HepG2 (cell line): ENCODE measurements around the gene CYP2S1. TPM values are rescaled to one million over a fixed set of nuclear protein-coding genes. Genes with fewer than 3 reads are reported as not detected.

Experiments used
- ATAC-seq: fragments of 200-7000 bp; cut with Tn5 transposase; 3 replicates; pipeline ENCODE4 v1.9.1; 2020; ENCODE audit warnings: mild to moderate bottlenecking, moderate library complexity
- BruUV-seq: library from RNA; stranded (reverse); fragments of 400-500 nt; replicated peaks from 2 replicates; lab custom pipeline; 2021; lab: Mats Ljungman, UMichigan
- CTCF ChIA-PET: fragments of 300-600 bp; formaldehyde crosslinking; extraction: SDS; loops from one replicate; lab custom pipeline; 2021; ENCODE audit warnings: low total read pairs, inconsistent platforms, low intra/inter-chr PET ratio; lab: Yijun Ruan, JAX
- POLR2A ChIA-PET: fragments of 350-600 bp; sonication (Branson Sonifier 250); formaldehyde crosslinking; loops from one replicate; lab custom pipeline; 2020; ENCODE audit warnings: antibody characterized with exemption, inconsistent platforms; lab: Yijun Ruan, JAX
- DNase-seq: peaks from one replicate; pipeline ENCODE4 v3.0.0-alpha.2; 2015; ENCODE audit warnings: low spot score
- FAIRE-seq: peaks from 3 replicates; lab custom pipeline; 2011; peaks lifted over from hg19 to GRCh38; lab: Jason Lieb, UNC
- H2AFZ ChIP-seq: one replicate; pipeline ENCODE4 v1.6.1; 2011; ENCODE audit warnings: low read length, inconsistent platforms
- H3K27ac ChIP-seq: fragments of 300-600 bp; 3 replicates; pipeline ENCODE4 v1.8.0; 2011; ENCODE audit warnings: mixed run types, mild to moderate bottlenecking, mixed read lengths, low read length, inconsistent platforms; ENCODE audit not compliant: insufficient read depth; ENCODE audit errors: extremely low read length
- H3K27me3 ChIP-seq, 2 experiments: fragments of 200-600 bp in 1 of 2; 2 replicates in 1 of 2; 3 replicates in 1 of 2; pipeline versions ENCODE4 v1.6.0 to v1.8.0; 2011; ENCODE audit warnings: low read length in 2 of 2, mild to moderate bottlenecking in 2 of 2, moderate library complexity in 2 of 2, inconsistent platforms in 1 of 2; ENCODE audit not compliant: insufficient read depth in 2 of 2, control insufficient read depth in 1 of 2
- H3K36me3 ChIP-seq, 2 experiments: fragments of 200-600 bp in 1 of 2; replicated peaks in 1 of 2; 2 replicates in 1 of 2; 3 replicates in 1 of 2; pipeline versions ENCODE4 v1.5.1 to v1.8.0; 2011; ENCODE audit warnings: low read length in 2 of 2, inconsistent platforms in 1 of 2; ENCODE audit not compliant: insufficient read depth in 2 of 2, control insufficient read depth in 1 of 2
- H3K4me1 ChIP-seq: 2 replicates; pipeline ENCODE4 v1.5.1; 2012; ENCODE audit warnings: low read length, inconsistent platforms; ENCODE audit not compliant: insufficient read depth
- H3K4me2 ChIP-seq: 2 replicates; pipeline ENCODE4 v1.6.0; 2011; ENCODE audit warnings: low read depth, low read length, inconsistent platforms
- H3K4me3 ChIP-seq, 3 experiments: fragments of 200-600 bp in 1 of 3; sonication (generic), shearing (Covaris generic) in 1 of 3; replicated peaks in 1 of 3; 2 replicates each; pipeline ENCODE4 v1.5.1; 2011 to 2016; ENCODE audit warnings: low read length in 3 of 3, inconsistent platforms in 2 of 3, low read depth in 2 of 3, mild to moderate bottlenecking in 2 of 3, control low read depth in 1 of 3, mixed read lengths in 1 of 3; ENCODE audit not compliant: insufficient read depth in 1 of 3
- H3K79me2 ChIP-seq: one replicate; pipeline ENCODE4 v1.6.1; 2011; ENCODE audit warnings: low read length, inconsistent platforms; ENCODE audit not compliant: insufficient read depth
- H3K9ac ChIP-seq: 2 replicates; pipeline ENCODE4 v1.6.0; 2011; ENCODE audit warnings: mild to moderate bottlenecking, low read depth, low read length, inconsistent platforms; ENCODE audit not compliant: insufficient read depth
- H3K9me3 ChIP-seq: 2 replicates; pipeline ENCODE4 v1.5.1; 2012; ENCODE audit warnings: mild to moderate bottlenecking, low read length
- H4K20me1 ChIP-seq: 2 replicates; pipeline ENCODE4 v1.6.0; 2011; ENCODE audit warnings: inconsistent platforms, mild to moderate bottlenecking, low read length, moderate library complexity; ENCODE audit not compliant: insufficient read depth
- CAMTA2 ChIP-seq: sonication (generic); formaldehyde crosslinking; IDR thresholded peaks from 2 replicates; pipeline ENCODE4 v1.4.0; 2020; ENCODE audit warnings: mild to moderate bottlenecking, missing genetic modification reagents, borderline replicate concordance
- EHMT2 ChIP-seq: fragments of 200-600 bp; sonication (generic); IDR thresholded peaks from 2 replicates; pipeline ENCODE4 v1.7.0; 2017; ENCODE audit warnings: antibody characterized with exemption, low read depth, low read length, borderline replicate concordance
- ESRRA ChIP-seq: sonication (generic); formaldehyde crosslinking; IDR thresholded peaks from 2 replicates; pipeline ENCODE4 v1.5.1; 2020; ENCODE audit warnings: mild to moderate bottlenecking, low read depth, missing genetic modification reagents
- JDP2 ChIP-seq: sonication (generic); formaldehyde crosslinking; IDR thresholded peaks from 2 replicates; pipeline ENCODE4 v1.8.1; 2022; ENCODE audit warnings: missing genetic modification reagents, borderline replicate concordance
- PHF8 ChIP-seq: sonication (generic); formaldehyde crosslinking; IDR thresholded peaks from 2 replicates; pipeline ENCODE4 v1.5.0; 2020; ENCODE audit warnings: missing genetic modification reagents
- POGZ ChIP-seq: sonication (generic); formaldehyde crosslinking; IDR thresholded peaks from 2 replicates; pipeline ENCODE4 v1.4.0; 2020; ENCODE audit warnings: mild to moderate bottlenecking, missing genetic modification reagents
- RCOR2 ChIP-seq: IDR thresholded peaks from 2 replicates; pipeline ENCODE4 v1.6.1; 2016; ENCODE audit warnings: missing biosample characterization, missing genetic modification reagents
- RELA ChIP-seq: sonication (generic); formaldehyde crosslinking; IDR thresholded peaks from 2 replicates; pipeline ENCODE4 v1.4.0; 2020; ENCODE audit warnings: missing genetic modification reagents
- SALL1 ChIP-seq: sonication (generic); formaldehyde crosslinking; IDR thresholded peaks from 2 replicates; pipeline ENCODE4 v1.8.0; 2022; ENCODE audit warnings: mild to moderate bottlenecking, missing genetic modification reagents
- SMARCE1 ChIP-seq: fragments of 450-650 bp; IDR thresholded peaks from 2 replicates; pipeline ENCODE4 v1.6.1; 2017; ENCODE audit warnings: borderline replicate concordance
- ZNF10 ChIP-seq: sonication (generic); formaldehyde crosslinking; IDR thresholded peaks from 2 replicates; pipeline ENCODE4 v1.4.0; 2020; ENCODE audit warnings: mild to moderate bottlenecking, low read depth, missing genetic modification reagents, borderline replicate concordance
- ZNF24 ChIP-seq: fragments of 450-650 bp; IDR thresholded peaks from 2 replicates; pipeline ENCODE4 v1.6.1; 2017; ENCODE audit warnings: antibody characterized with exemption, mild to moderate bottlenecking
- ZNF382 ChIP-seq: sonication (generic); formaldehyde crosslinking; IDR thresholded peaks from 2 replicates; pipeline ENCODE4 v1.5.0; 2020; ENCODE audit warnings: missing genetic modification reagents, mild to moderate bottlenecking, borderline replicate concordance
- ZNF569 ChIP-seq: sonication (generic); formaldehyde crosslinking; IDR thresholded peaks from 2 replicates; pipeline ENCODE4 v1.5.0; 2020; ENCODE audit warnings: mild to moderate bottlenecking, missing genetic modification reagents, moderate library complexity, borderline replicate concordance
- ZNF619 ChIP-seq: sonication (generic); formaldehyde crosslinking; IDR thresholded peaks from 2 replicates; pipeline ENCODE4 v1.4.0; 2020; ENCODE audit warnings: mild to moderate bottlenecking, missing genetic modification reagents
- ZNF720 ChIP-seq: sonication (generic); formaldehyde crosslinking; IDR thresholded peaks from 2 replicates; pipeline ENCODE4 v1.4.0; 2020; ENCODE audit warnings: missing genetic modification reagents
- ZNF839 ChIP-seq: sonication (generic); formaldehyde crosslinking; IDR thresholded peaks from 2 replicates; pipeline ENCODE4 v1.4.0; 2020; ENCODE audit warnings: missing genetic modification reagents, mild to moderate bottlenecking, borderline replicate concordance
- WGBS: methylation state at CpG from one replicate; pipeline ENCODE4 v1.1.6; 2017; ENCODE audit warnings: low lambda C conversion rate; 5-methylcytosine and 5-hydroxymethylcytosine counted together
- in situ Hi-C: cut with HindIII; loops from 2 replicates; pipeline ENCODE4 v1.10.0; 2017; ENCODE audit warnings: low pct_unique_long_range_greater_than_20kb; ENCODE audit not compliant: extremely low pct_ligation_motif_present
- intact Hi-C: fragments of 100-400 bp; cut with micrococcal nuclease; formaldehyde crosslinking; loops from one replicate; pipeline ENCODE4 v1.10.0; 2022; ENCODE audit not compliant: unreplicated experiment
- polyA plus RNA-seq, 8 experiments: library from polyadenylated mRNA; depleted of rRNA in 3 of 8; stranded (reverse) in 7 of 8; unstranded in 1 of 8; fragments of >200 nt; fragmentation: Illumina TruSeq in 4 of 8; extraction: Trizol in 4 of 8; gene quantifications; 2 replicates each; pipeline versions ENCODE4 v1.2.1 to v1.2.3, GENCODE V29; 2011 to 2016; ENCODE audit warnings: low read depth in 4 of 8, missing spikeins in 1 of 8, mixed read lengths in 1 of 8; ENCODE audit not compliant: insufficient read depth in 1 of 8
- total RNA-seq, 5 experiments: library from RNA; depleted of rRNA; stranded (reverse); fragments of >200 nt; fragmentation: Illumina TruSeq; extraction: Trizol; gene quantifications; 2 replicates each; pipeline ENCODE4 v1.2.3, GENCODE V29; 2016; ENCODE audit warnings: low read depth in 1 of 5
- TF ChIP-seq, protein P1 (sequence below): sonication (generic); formaldehyde crosslinking; IDR thresholded peaks from 2 replicates; pipeline ENCODE4 v1.8.0; 2022; ENCODE audit warnings: mild to moderate bottlenecking, missing genetic modification reagents, borderline replicate concordance
- TF ChIP-seq, protein P2 (sequence below): sonication (generic); formaldehyde crosslinking; IDR thresholded peaks from 2 replicates; pipeline ENCODE4 v1.4.0; 2020; ENCODE audit warnings: missing genetic modification reagents, borderline replicate concordance

Gene CYP2S1
- total and polyA plus RNA-seq, 2 of the 13 experiments (the other 11 are each of a cell fraction or from before 2014, with no cell fraction given) = 0.09 to 2.1 TPM

DNA sequence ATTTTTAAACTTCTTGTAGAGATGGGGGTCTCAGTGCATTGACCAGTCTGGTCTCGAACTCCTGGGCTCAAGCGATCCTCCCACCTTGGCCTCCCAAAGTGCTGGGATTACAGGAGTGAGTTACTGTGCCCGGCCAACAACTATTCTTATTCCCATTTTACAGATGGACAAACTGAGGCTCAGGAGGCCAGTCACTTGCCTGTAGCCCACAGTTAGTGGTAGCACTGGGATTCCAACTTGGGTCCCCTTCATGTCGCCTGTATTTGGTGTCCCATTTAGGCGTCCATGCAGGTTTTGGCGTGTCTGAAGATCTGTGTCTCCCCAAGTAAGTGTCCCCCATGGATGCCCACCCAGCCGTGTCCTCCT is 25.2 kb downstream of the CYP2S1 start:
- DNase-seq = no peak
- TF ChIP-seq ZNF839 = no peak
- 0 out of 2 replicates have a peak, but pooled peaks have one; percentile 36 for TF ChIP-seq RCOR2 (CRISPR knock-in tag)
- TF ChIP-seq ZNF382 (CRISPR knock-in tag) = no peak
- no peak; the same call in 1 of the 2 replicates for TF ChIP-seq SALL1 (CRISPR knock-in tag)
- no peak for TF ChIP-seq ZNF10
- TF ChIP-seq ZNF619 = 0 out of 2 replicates have a peak, but pooled peaks have one; percentile 19
- no peak for TF ChIP-seq EHMT2
- no peak for TF ChIP-seq POGZ
- no peak for TF ChIP-seq JDP2 (CRISPR knock-in tag)
- no peak for TF ChIP-seq SMARCE1
- TF ChIP-seq ESRRA (CRISPR knock-in tag) = no peak
- TF ChIP-seq ZNF24 = no peak
- TF ChIP-seq, protein P1, sequence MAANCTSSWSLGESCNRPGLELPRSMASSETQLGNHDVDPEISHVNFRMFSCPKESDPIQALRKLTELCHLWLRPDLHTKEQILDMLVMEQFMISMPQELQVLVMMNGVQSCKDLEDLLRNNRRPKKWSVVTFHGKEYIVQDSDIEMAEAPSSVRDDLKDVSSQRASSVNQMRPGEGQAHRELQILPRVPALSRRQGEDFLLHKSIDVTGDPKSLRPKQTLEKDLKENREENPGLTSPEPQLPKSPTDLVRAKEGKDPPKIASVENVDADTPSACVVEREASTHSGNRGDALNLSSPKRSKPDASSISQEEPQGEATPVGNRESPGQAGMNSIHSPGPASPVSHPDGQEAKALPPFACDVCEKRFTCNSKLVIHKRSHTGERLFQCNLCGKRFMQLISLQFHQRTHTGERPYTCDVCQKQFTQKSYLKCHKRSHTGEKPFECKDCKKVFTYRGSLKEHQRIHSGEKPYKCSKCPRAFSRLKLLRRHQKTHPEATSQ (CRISPR knock-in tag) = no peak
- no peak for TF ChIP-seq RELA (CRISPR knock-in tag)
- no peak for TF ChIP-seq ZNF569 (CRISPR knock-in tag)
- no peak for TF ChIP-seq PHF8 (CRISPR knock-in tag)
- TF ChIP-seq, protein P2, sequence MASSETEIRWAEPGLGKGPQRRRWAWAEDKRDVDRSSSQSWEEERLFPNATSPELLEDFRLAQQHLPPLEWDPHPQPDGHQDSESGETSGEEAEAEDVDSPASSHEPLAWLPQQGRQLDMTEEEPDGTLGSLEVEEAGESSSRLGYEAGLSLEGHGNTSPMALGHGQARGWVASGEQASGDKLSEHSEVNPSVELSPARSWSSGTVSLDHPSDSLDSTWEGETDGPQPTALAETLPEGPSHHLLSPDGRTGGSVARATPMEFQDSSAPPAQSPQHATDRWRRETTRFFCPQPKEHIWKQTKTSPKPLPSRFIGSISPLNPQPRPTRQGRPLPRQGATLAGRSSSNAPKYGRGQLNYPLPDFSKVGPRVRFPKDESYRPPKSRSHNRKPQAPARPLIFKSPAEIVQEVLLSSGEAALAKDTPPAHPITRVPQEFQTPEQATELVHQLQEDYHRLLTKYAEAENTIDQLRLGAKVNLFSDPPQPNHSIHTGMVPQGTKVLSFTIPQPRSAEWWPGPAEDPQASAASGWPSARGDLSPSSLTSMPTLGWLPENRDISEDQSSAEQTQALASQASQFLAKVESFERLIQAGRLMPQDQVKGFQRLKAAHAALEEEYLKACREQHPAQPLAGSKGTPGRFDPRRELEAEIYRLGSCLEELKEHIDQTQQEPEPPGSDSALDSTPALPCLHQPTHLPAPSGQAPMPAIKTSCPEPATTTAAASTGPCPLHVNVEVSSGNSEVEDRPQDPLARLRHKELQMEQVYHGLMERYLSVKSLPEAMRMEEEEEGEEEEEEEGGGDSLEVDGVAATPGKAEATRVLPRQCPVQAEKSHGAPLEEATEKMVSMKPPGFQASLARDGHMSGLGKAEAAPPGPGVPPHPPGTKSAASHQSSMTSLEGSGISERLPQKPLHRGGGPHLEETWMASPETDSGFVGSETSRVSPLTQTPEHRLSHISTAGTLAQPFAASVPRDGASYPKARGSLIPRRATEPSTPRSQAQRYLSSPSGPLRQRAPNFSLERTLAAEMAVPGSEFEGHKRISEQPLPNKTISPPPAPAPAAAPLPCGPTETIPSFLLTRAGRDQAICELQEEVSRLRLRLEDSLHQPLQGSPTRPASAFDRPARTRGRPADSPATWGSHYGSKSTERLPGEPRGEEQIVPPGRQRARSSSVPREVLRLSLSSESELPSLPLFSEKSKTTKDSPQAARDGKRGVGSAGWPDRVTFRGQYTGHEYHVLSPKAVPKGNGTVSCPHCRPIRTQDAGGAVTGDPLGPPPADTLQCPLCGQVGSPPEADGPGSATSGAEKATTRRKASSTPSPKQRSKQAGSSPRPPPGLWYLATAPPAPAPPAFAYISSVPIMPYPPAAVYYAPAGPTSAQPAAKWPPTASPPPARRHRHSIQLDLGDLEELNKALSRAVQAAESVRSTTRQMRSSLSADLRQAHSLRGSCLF (CRISPR knock-in tag) = no peak
- TF ChIP-seq CAMTA2 (CRISPR knock-in tag) = no peak
- TF ChIP-seq ZNF720 = no peak

More for the DNA sequence above, 25.2 kb downstream of the CYP2S1 start:
- no peak for ATAC-seq
- Histone ChIP-seq H3K9me3 (no peaks in the 10 kb centered on the region), H2AFZ (peak overlapping the region; percentile 3), H3K27ac (no peak overlapping the region), H3K27me3 (peaks cover 0 to 4% of the 10 kb centered on the region in 2 experiments; a peak in 2 of 5 replicates), H3K36me3 (no peaks in the 10 kb centered on the region), H3K4me2 (peak overlapping the region; percentile 90), H3K4me1 (peaks cover 45% of the 10 kb centered on the region), H3K79me2 (no peaks in the 10 kb centered on the region), H4K20me1 (no peaks in the 10 kb centered on the region), H3K9ac (peak overlapping the region; percentile 65; the same call in 1 of the 2 replicates), H3K4me3 (peak overlapping the region; percentile 52 to 72 (median 55); a peak in 5 of 6 replicates)
- CTCF ChIA-PET = no interaction called here
- FAIRE-seq = no peak
- in situ Hi-C loops (no loop called here), intact Hi-C loops (no loop called here)
- no TSS peak for BruUV-seq
- WGBS = 58% methylated on average over 5 of the region's 7 CpGs
- POLR2A ChIA-PET = interaction anchor here (0.5 to 1.3 kb wide), 4 partner anchors 8 to 1084 kb away, joined by 3 to 4 read pairs (median 4); partner anchors contain the start of gene PAFAH1B3
